HG03342 (cell line): Measurements from ENCODE around the gene PLPP4.
A peak's percentile ranks its signal among the peaks of the same experiment; 100 is the strongest.
"Not testable (repeated sequence)": the region's sequence is repeated elsewhere in the genome, so short reads cannot be mapped to it uniquely, and the experiment has no call there.

Experiments
- ATAC-seq: cut with Tn5 transposase; IDR thresholded peaks from one replicate; pipeline ENCODE4 v1.9.1; 2021; ENCODE audit warnings: mild to moderate bottlenecking, moderate library complexity; ENCODE audit not compliant: unreplicated experiment

The PLPP4 gene

DNA sequence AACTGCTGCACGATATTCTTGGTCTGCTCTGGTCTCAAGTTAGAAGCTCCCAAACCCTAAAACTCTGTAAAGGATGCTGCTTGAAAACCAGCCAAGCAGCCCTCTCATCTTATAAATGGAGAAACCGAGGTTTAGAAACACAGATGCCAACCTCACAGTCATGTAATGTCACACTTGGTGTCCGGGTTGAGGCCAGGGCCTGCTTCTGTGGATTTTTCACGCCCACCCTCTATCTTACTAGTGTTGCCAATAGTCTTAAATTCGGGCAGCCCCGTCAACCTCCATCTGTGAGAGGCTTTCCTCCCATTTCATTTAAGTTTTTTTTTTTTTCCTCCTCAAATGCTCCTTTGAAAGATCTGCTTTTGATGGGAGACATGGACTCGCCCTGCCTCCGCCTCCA lies 28.9 kb downstream of the PLPP4 start:
- no peak for ATAC-seq

GRCh38 chr10:120486671-120487205 lies 29.7 kb downstream of the PLPP4 start:
- no peak for ATAC-seq

DNA sequence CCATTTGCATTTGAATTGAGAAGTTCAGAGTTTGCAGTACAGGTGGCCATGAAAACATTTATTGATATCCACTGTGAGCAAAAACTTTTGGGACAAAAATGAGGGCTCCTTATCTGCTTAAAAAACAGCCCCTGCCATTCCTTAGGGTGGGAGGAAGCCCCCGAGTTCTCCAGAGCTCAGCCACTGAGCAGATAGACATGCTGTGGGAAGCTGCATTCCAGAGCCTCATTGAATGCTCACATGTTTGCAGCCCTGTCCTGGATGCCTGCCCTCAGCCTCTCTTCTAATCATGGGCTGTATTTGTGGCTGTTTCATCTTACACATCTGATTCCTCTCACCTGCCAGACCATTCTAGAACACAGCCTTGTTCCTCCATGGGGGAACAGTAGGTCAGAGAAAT lies 33.3 kb downstream of the PLPP4 start:
- ATAC-seq, result no peak

DNA sequence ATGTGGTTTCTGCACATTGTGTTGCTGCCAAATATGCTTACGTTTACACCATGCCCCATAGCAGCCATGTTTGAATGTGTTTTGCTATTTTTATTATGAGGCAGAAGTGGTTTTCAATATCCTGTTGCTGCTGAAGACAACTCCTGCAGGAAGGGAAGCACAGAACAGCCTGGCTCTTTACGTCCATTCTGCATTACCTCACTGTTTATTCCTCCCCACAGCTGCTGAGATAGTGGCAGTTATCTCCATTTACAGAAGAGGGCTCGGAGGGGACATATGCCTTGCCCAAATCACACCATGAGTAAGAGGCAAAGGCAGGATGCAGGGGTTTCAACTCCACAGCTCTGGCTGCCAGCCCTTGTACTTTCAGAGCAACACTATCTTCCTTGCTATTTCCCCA lies 35.3 kb downstream of the PLPP4 start:
- no peak for ATAC-seq

- peak; percentile 73 for ATAC-seq
These were observed 36.6 kb downstream of the PLPP4 start for GRCh38 chr10:120493411-120494312.

GRCh38 chr10:120494313-120494710 lies 37.3 kb downstream of the PLPP4 start:
- no peak for ATAC-seq

DNA sequence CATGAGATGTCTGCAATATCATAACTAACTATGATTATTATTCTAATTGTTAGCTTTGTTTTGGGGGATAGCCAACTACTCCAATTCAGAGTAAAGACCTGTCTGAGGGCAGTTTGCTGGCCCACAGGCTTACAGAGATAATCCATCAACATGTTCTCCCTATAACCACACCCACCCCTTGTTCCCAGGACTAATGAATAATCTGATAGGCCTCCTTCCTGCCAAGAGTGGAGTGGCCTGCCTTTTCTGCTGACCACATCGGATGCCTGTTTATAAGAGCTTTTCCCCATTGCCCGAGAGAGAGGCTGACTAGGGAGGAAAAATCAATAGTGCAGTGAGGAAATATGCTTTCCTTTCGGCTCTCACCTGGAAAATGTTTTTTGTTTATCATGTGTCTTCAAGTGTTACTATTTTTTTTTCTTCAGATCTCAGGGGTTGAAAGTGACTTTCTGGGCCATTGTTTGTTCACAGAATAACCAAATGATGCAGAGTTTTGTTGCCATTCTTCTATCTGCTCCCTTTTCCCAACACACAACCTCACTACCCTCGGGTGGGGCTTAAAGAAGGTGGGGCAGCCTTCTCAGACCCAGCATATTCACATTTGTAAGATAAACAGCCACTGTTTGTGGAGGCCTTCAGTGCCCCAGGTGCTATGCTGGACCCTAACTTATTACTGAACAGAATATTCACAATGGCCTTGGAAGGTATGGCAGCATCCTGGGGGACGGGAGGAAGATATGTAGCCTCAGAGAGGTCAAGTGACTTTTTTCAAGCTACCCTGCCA lies 38.4 kb downstream of the PLPP4 start:
- ATAC-seq, result no peak

DNA sequence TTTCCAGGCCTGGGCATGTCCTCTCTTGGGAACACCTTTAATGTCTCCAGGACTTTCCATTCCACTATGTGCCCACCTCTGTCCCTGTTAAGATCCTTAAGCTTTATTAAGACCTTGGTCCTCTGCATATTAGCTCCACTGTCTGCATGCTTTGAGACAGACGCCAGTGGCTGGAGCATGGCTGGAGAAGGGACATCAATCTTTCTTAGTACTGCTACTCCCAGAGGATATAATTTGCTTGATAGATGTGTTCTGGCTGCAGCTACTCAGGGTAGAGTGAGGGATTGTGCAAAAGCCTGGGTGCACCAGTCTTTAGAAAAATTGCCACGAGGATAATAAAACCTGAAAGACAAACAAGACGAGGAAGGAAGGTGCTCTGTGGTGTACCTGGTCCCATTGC lies 42.9 kb downstream of the PLPP4 start:
- no peak for ATAC-seq

DNA sequence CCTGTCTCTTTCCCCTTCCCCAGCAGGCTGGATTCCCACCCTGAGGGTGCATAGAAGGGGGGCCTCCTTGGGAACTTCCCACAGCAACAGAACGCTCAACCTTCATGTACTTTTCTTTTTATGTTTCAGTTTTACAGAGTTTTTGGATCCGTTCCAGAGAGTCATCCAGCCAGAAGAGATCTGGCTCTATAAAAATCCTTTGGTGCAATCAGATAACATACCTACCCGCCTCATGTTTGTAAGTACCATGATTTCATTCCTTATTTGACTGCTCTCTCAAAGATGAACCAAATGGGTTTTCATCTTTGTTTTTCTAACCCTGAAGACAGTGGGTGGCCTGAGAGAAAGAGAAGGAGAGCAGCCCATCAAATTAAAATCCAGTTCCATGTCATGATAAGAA lies 46.7 kb downstream of the PLPP4 start:
- no peak for ATAC-seq

- not testable (repeated sequence) for ATAC-seq
These were observed 47.2 kb downstream of the PLPP4 start for GRCh38 chr10:120504227-120504626.

DNA sequence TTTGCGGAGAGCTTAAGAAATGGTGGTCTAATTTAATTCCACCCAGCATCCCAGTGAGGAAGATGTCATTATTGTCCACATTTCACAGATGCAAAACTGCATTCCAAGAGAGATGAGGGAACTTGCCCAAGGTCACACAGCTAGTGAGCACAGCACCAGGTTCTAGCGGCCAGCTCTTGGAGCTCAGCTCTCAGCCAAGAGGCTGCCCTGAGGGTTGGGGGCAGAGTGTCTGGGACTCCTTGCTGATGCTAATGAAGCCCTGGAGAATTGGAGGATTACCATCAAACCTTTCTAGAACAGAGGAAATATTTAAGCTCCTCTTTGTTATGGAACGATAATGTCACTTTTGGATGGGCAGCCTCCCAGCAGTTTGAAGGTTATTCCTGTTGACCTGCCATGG lies 48.0 kb downstream of the PLPP4 start:
- ATAC-seq, result no peak

DNA sequence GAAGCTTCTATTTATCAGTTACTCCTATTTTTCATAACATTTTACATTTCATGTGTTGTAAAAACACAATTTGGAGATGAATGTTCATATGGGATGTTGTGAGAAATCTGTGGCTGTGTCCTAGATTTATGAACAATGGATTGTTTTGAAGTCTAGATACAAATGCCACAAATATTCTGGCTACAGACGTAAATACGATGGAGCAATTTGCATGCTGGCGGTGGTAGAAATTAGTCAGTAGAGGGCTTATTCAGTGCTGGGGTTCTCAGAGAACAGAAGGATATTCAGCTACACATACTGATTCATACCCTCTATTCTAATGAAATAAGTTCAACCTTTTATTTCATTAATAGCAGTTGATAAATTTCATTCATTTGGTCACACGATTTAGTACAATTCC lies 48.8 kb downstream of the PLPP4 start:
- no peak for ATAC-seq

- no peak for ATAC-seq
These were observed 49.6 kb downstream of the PLPP4 start for GRCh38 chr10:120506674-120507073.

GRCh38 chr10:120507175-120507574 lies 50.1 kb downstream of the PLPP4 start:
- no peak for ATAC-seq

GRCh38 chr10:120507651-120508050 lies 50.6 kb downstream of the PLPP4 start:
- ATAC-seq, result no peak

DNA sequence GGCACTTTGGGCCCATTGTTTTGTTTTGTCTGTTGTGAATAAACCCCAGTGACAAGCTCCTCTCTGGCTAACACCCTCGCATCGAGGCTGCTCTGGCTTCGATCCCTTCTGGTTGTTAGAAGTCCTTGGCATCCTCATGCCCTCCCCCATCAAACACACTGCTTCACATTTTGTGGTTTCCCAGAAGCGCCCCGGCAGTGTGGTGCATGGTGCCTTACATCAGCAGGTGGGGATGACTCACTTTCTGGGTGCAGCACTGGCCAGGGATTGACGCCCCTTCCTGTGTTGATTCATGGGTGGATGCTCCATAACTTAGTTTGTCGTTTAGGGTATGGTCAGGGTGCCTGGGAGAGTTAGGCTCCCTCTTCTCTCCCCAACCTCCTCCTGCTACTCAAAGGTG lies 51.4 kb downstream of the PLPP4 start:
- no peak for ATAC-seq

GRCh38 chr10:120508966-120509365 lies 51.9 kb downstream of the PLPP4 start:
- ATAC-seq, result no peak

DNA sequence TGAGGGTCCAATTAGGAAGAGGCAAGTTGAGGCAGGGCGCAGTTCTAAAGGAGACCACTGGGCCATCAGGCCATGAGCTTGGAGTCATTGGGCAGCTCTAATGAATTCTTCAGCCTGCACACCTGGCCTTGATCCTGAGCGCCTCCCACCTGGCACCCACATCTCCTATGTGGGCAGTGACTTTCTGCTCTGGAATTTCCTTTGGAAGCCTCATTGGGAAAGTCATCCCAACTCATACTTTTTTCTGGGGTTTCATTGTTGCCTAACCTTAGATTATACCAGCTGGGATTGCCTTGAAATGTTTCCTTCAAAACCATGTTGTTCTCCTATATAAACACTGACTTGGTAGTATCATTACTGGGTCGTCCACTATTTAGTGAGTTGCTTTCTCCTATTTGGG lies 54.1 kb downstream of the PLPP4 start:
- ATAC-seq, result no peak

- ATAC-seq, result no peak
These were observed 56.3 kb downstream of the PLPP4 start for GRCh38 chr10:120513307-120513796.

GRCh38 chr10:120514035-120514620 lies 57.1 kb downstream of the PLPP4 start:
- ATAC-seq, result no peak

DNA sequence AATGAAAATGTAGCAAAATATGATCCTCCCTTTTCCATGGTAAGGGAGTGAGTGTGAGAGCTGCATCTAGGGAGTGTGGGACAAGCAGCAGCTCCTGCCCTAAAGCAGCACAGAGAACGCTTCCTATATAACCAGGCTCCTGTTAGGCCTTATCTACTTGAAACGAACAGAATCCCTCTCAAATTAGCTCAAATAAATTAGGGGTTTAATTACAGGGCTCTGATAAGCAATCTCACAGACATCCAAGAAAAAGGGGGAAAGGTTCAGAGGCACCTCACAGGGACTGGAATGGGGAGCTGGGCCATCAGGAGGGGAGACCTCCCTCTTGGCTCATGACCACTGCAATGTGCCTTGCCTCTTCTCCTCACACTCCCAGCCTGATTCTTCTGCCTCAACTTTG lies 57.9 kb downstream of the PLPP4 start:
- no peak for ATAC-seq
